Thymus (tissue), 11 donors: ENCODE data around the gene BLNK. TPM values are rescaled to one million over a fixed set of nuclear protein-coding genes. Genes with fewer than 3 reads are reported as not detected.

Experiments
- DNase-seq, 9 donors: peaks; one replicate each; pipeline ENCODE4 v3.0.0-alpha.2; 2013; ENCODE audit warnings: low spot score in 9 of 9, low read depth in 6 of 9, missing footprints in 1 of 9
- H3K27ac ChIP-seq, 2 donors: one replicate each; pipeline ENCODE4 v1.5.1; 2013; ENCODE audit warnings: control low read depth in 1 of 2, low read depth in 1 of 2, low read length in 1 of 2, mild to moderate bottlenecking in 1 of 2, moderate library complexity in 1 of 2
- H3K27me3 ChIP-seq, 2 donors: one replicate each; pipeline ENCODE4 v1.5.1; 2013; ENCODE audit warnings: low read length in 1 of 2; ENCODE audit not compliant: control insufficient read depth in 2 of 2, insufficient read depth in 1 of 2
- H3K36me3 ChIP-seq, 2 donors: one replicate each; pipeline ENCODE4 v1.5.1; 2013; ENCODE audit warnings: low read length in 1 of 2, mild to moderate bottlenecking in 1 of 2, moderate library complexity in 1 of 2; ENCODE audit not compliant: control insufficient read depth in 2 of 2, insufficient read depth in 2 of 2
- H3K4me1 ChIP-seq, 2 donors: one replicate each; pipeline ENCODE4 v1.5.1; 2013; ENCODE audit warnings: low read length in 2 of 2; ENCODE audit not compliant: control insufficient read depth in 2 of 2, insufficient read depth in 2 of 2
- H3K4me3 ChIP-seq, 2 donors: one replicate each; pipeline ENCODE4 v1.5.1; 2013; ENCODE audit warnings: low read length in 2 of 2, control low read depth in 1 of 2, mild to moderate bottlenecking in 1 of 2
- H3K9me3 ChIP-seq, 2 donors: one replicate each; pipeline ENCODE4 v1.5.1; 2013; ENCODE audit warnings: low read length in 1 of 2, mild to moderate bottlenecking in 1 of 2; ENCODE audit not compliant: control insufficient read depth in 2 of 2, insufficient read depth in 1 of 2
- WGBS: extraction: QIAGEN DNeasy Blood & Tissue Kit; methylation state at CpG from one replicate; pipeline ENCODE4 v1.1.7; 2013; 5-methylcytosine and 5-hydroxymethylcytosine counted together
- polyA plus RNA-seq: library from polyadenylated mRNA; stranded (reverse); fragments of 200-250 nt; gene quantifications from one replicate; pipeline ENCODE4 v1.2.3, GENCODE V29; 2013
- total RNA-seq: library from RNA; stranded (reverse); fragments of 120-200 nt; gene quantifications from one replicate; pipeline ENCODE4 v1.2.4, GENCODE V29; 2013
- donor health status: healthy.

Gene BLNK
- total and polyA plus RNA-seq, 2 donors = 7.2 to 11.2 TPM

GRCh38 chr10:96269438-96270300 is 1.7 kb downstream of the BLNK start:
- H3K4me3 ChIP-seq = no peak overlapping the region
- 86% methylated on average over 6 of the region's 6 CpGs for WGBS

GRCh38 chr10:96268341-96268909 is 2.9 kb downstream of the BLNK start:
- no peak overlapping the region for H3K4me3 ChIP-seq
- WGBS = 94% methylated on average over 2 of the region's 2 CpGs
- DNase-seq = no peak
- H3K27me3 ChIP-seq = no peaks in the 10 kb centered on the region
- H3K27ac ChIP-seq = no peak overlapping the region
- no peaks in the 10 kb centered on the region for H3K36me3 ChIP-seq
- peaks cover 0 to 4% of the 10 kb centered on the region in 2 donors for H3K4me1 ChIP-seq
- no peaks in the 10 kb centered on the region for H3K9me3 ChIP-seq

More at GRCh38 chr10:96269438-96270300, 1.7 kb downstream of the BLNK start:
- DNase-seq = no peak
- H3K36me3 ChIP-seq = no peaks in the 10 kb centered on the region
- peaks cover 0 to 4% of the 10 kb centered on the region in 2 donors for H3K4me1 ChIP-seq
- H3K27me3 ChIP-seq = no peaks in the 10 kb centered on the region
- no peaks in the 10 kb centered on the region for H3K9me3 ChIP-seq
- H3K27ac ChIP-seq = no peak overlapping the region

GRCh38 chr10:96267234-96267705 is 4.1 kb downstream of the BLNK start:
- Histone ChIP-seq H3K4me1 (no peaks in the 10 kb centered on the region), H3K27me3 (no peaks in the 10 kb centered on the region), H3K27ac (no peak overlapping the region), H3K36me3 (no peaks in the 10 kb centered on the region), H3K4me3 (no peak overlapping the region), H3K9me3 (no peaks in the 10 kb centered on the region)
- DNase-seq = no peak
- 96% methylated on average over 4 of the region's 4 CpGs for WGBS

- H3K27ac ChIP-seq = no peak overlapping the region
- H3K4me3 ChIP-seq = no peak overlapping the region
- no peak for DNase-seq
- no peaks in the 10 kb centered on the region for H3K9me3 ChIP-seq
- no peaks in the 10 kb centered on the region for H3K4me1 ChIP-seq
- H3K27me3 ChIP-seq = no peaks in the 10 kb centered on the region
- H3K36me3 ChIP-seq = no peaks in the 10 kb centered on the region
- WGBS = 95% methylated on average over 6 of the region's 6 CpGs
These were observed 5.1 kb downstream of the BLNK start for GRCh38 chr10:96266118-96266770.

- Histone ChIP-seq H3K4me1 (no peaks in the 10 kb centered on the region), H3K27ac (no peak overlapping the region), H3K36me3 (no peaks in the 10 kb centered on the region), H3K9me3 (no peaks in the 10 kb centered on the region), H3K4me3 (no peak overlapping the region), H3K27me3 (no peaks in the 10 kb centered on the region)
- 85% methylated on average over 4 of the region's 4 CpGs for WGBS
- no peak for DNase-seq
These were observed 6.4 kb downstream of the BLNK start for GRCh38 chr10:96264938-96265337.

- 89% methylated on average over 4 of the region's 4 CpGs for WGBS
These were observed 7.7 kb downstream of the BLNK start for GRCh38 chr10:96263669-96264068.

GRCh38 chr10:96263176-96263575 is 8.2 kb downstream of the BLNK start:
- no peaks in the 10 kb centered on the region for H3K36me3 ChIP-seq
- no peaks in the 10 kb centered on the region for H3K27me3 ChIP-seq
- no peak overlapping the region for H3K27ac ChIP-seq
- no peak overlapping the region for H3K4me3 ChIP-seq
- DNase-seq = no peak
- no peaks in the 10 kb centered on the region for H3K9me3 ChIP-seq
- no peaks in the 10 kb centered on the region for H3K4me1 ChIP-seq
- 98% methylated on average over 4 of the region's 4 CpGs for WGBS

More at GRCh38 chr10:96263669-96264068, 7.7 kb downstream of the BLNK start:
- no peaks in the 10 kb centered on the region for H3K4me1 ChIP-seq
- no peaks in the 10 kb centered on the region for H3K27me3 ChIP-seq
- H3K27ac ChIP-seq = no peak overlapping the region
- H3K9me3 ChIP-seq = no peaks in the 10 kb centered on the region
- H3K4me3 ChIP-seq = no peak overlapping the region
- DNase-seq = no peak
- H3K36me3 ChIP-seq = no peaks in the 10 kb centered on the region

- DNase-seq = no peak
- H3K27ac ChIP-seq = no peak overlapping the region
- H3K9me3 ChIP-seq = no peaks in the 10 kb centered on the region
These were observed 9.4 kb downstream of the BLNK start for GRCh38 chr10:96261930-96262329.

GRCh38 chr10:96261132-96261531 is 10.2 kb downstream of the BLNK start:
- no peaks in the 10 kb centered on the region for H3K4me1 ChIP-seq
- H3K27ac ChIP-seq = no peak overlapping the region
- no peaks in the 10 kb centered on the region for H3K27me3 ChIP-seq
- H3K9me3 ChIP-seq = no peaks in the 10 kb centered on the region
- no peak for DNase-seq
- no peak overlapping the region for H3K4me3 ChIP-seq
- WGBS = 99% methylated on average over 2 of the region's 2 CpGs
- no peaks in the 10 kb centered on the region for H3K36me3 ChIP-seq

More at GRCh38 chr10:96261930-96262329, 9.4 kb downstream of the BLNK start:
- H3K4me3 ChIP-seq = no peak overlapping the region
- no peaks in the 10 kb centered on the region for H3K36me3 ChIP-seq
- WGBS = 95% methylated on average over 3 of the region's 3 CpGs
- no peaks in the 10 kb centered on the region for H3K27me3 ChIP-seq
- H3K4me1 ChIP-seq = no peaks in the 10 kb centered on the region
